ENCODE results near the gene CAVIN1. TPM values are rescaled to one million over a fixed set of nuclear protein-coding genes. Genes with fewer than 3 reads are reported as not detected.

CAVIN1 gene
- total RNA-seq, 2 experiments from 2014 or later = 2.5 to 2.9 TPM

GRCh38 chr17:42411361-42411760 is 11.7 kb downstream of the CAVIN1 start:
- no peaks in the 10 kb centered on the region for H3K9me3 Mint-ChIP-seq
- no peak overlapping the region for H3K27ac Mint-ChIP-seq
- CTCF ChIA-PET = interaction anchor here (0.9 to 13.6 kb wide), 4 partner anchors 9 to 116 kb away, joined by 3 to 234 read pairs (median 4); no protein-coding TSS in a partner anchor
- POLR2A ChIA-PET = no interaction called here
- DNase-seq = no peak
- H3K36me3 Mint-ChIP-seq = no peaks in the 10 kb centered on the region
- H3K4me1 Mint-ChIP-seq (ENCODE audit: low read depth) = peaks cover 19% of the 10 kb centered on the region
- H3K4me3 Mint-ChIP-seq = no peak overlapping the region
- H3K27me3 Mint-ChIP-seq = no peaks in the 10 kb centered on the region
- intact Hi-C loops (cut with micrococcal nuclease) = no loop called here

- no peaks in the 10 kb centered on the region for H3K27me3 Mint-ChIP-seq
- POLR2A ChIA-PET = no interaction called here
- no peaks in the 10 kb centered on the region for H3K9me3 Mint-ChIP-seq
These were observed 12.8 kb downstream of the CAVIN1 start for GRCh38 chr17:42410319-42410685.

GRCh38 chr17:42409523-42410318 is 13.3 kb downstream of the CAVIN1 start:
- Mint-ChIP-seq H3K27ac (peak overlapping the region; percentile 24), H3K9me3 (no peaks in the 10 kb centered on the region), H3K36me3 (no peaks in the 10 kb centered on the region), H3K4me1 (ENCODE audit: low read depth) (peaks cover 17% of the 10 kb centered on the region), H3K27me3 (no peaks in the 10 kb centered on the region), H3K4me3 (no peak overlapping the region)
- POLR2A ChIA-PET = no interaction called here
- CTCF ChIA-PET = interaction anchor here (0.7 to 13.6 kb wide), 7 partner anchors 19 to 188 kb away, joined by 3 to 281 read pairs (median 4); no protein-coding TSS in a partner anchor
- intact Hi-C loops (cut with micrococcal nuclease) = no loop called here
- DNase-seq = no peak

More at GRCh38 chr17:42410319-42410685, 12.8 kb downstream of the CAVIN1 start:
- peaks cover 23% of the 10 kb centered on the region for H3K4me1 Mint-ChIP-seq (ENCODE audit: low read depth)
- no peak overlapping the region for H3K4me3 Mint-ChIP-seq
- H3K27ac Mint-ChIP-seq = peak overlapping the region; percentile 24
- no peaks in the 10 kb centered on the region for H3K36me3 Mint-ChIP-seq
- no peak for DNase-seq
- intact Hi-C loops (cut with micrococcal nuclease) = no loop called here
- CTCF ChIA-PET = interaction anchor here (0.8 to 13.6 kb wide), 5 partner anchors 18 to 188 kb away, joined by 4 to 281 read pairs (median 5); no protein-coding TSS in a partner anchor

GRCh38 chr17:42408061-42408460 is 15.0 kb downstream of the CAVIN1 start:
- Mint-ChIP-seq H3K27me3 (no peaks in the 10 kb centered on the region), H3K4me1 (ENCODE audit: low read depth) (peaks cover 14% of the 10 kb centered on the region), H3K4me3 (no peak overlapping the region), H3K27ac (no peak overlapping the region), H3K36me3 (no peaks in the 10 kb centered on the region), H3K9me3 (no peaks in the 10 kb centered on the region)
- DNase-seq = no peak
- ChIA-PET CTCF (interaction anchor here (0.7 to 13.6 kb wide), 9 partner anchors 13 to 119 kb away, joined by 3 to 281 read pairs (median 22); partner anchors contain the start of gene CAVIN1), POLR2A (interaction anchor here (1.2 kb wide), 1 partner anchor 89 kb away, joined by 4 read pairs; no protein-coding TSS in a partner anchor)
- intact Hi-C loops (cut with micrococcal nuclease) = no loop called here

GRCh38 chr17:42407289-42407836 is 15.7 kb downstream of the CAVIN1 start:
- Mint-ChIP-seq H3K36me3 (no peaks in the 10 kb centered on the region), H3K9me3 (no peaks in the 10 kb centered on the region), H3K27me3 (no peaks in the 10 kb centered on the region), H3K4me3 (no peak overlapping the region), H3K27ac (peak overlapping the region; percentile 26), H3K4me1 (ENCODE audit: low read depth) (peaks cover 16% of the 10 kb centered on the region)
- intact Hi-C loops (cut with micrococcal nuclease) = loop anchor here (1.0 to 2.0 kb wide), 3 partner anchors 8 to 225 kb away; no protein-coding TSS in a partner anchor
- ChIA-PET POLR2A (interaction anchor here (0.6 to 1.2 kb wide), 2 partner anchors 39 to 89 kb away, joined by 3 to 4 read pairs; no protein-coding TSS in a partner anchor), CTCF (interaction anchor here (0.9 to 13.6 kb wide), 20 partner anchors 12 to 226 kb away, joined by 3 to 281 read pairs (median 11); partner anchors contain the start of genes CAVIN1, HCRT and STAT3)
- peak; percentile 68 for DNase-seq

- Mint-ChIP-seq H3K4me1 (ENCODE audit: low read depth) (peaks cover 16% of the 10 kb centered on the region), H3K4me3 (no peak overlapping the region), H3K9me3 (no peaks in the 10 kb centered on the region), H3K27me3 (no peaks in the 10 kb centered on the region), H3K36me3 (no peaks in the 10 kb centered on the region), H3K27ac (no peak overlapping the region)
- intact Hi-C loops (cut with micrococcal nuclease) = loop anchor here (1.0 to 2.0 kb wide), 5 partner anchors 9 to 224 kb away; no protein-coding TSS in a partner anchor
- POLR2A ChIA-PET = interaction anchor here (0.6 to 1.5 kb wide), 4 partner anchors 40 to 117 kb away, joined by 3 to 5 read pairs (median 4); no protein-coding TSS in a partner anchor
- no peak for DNase-seq
- CTCF ChIA-PET = interaction anchor here (0.6 to 13.6 kb wide), 43 partner anchors 8 to 286 kb away, joined by 3 to 281 read pairs (median 4); partner anchors contain the start of genes CAVIN1, HCRT, NAGLU and STAT3
These were observed 16.3 kb downstream of the CAVIN1 start for GRCh38 chr17:42406615-42407288.

- intact Hi-C loops (cut with micrococcal nuclease) = loop anchor here (1.0 to 2.0 kb wide), 4 partner anchors 83 to 223 kb away; no protein-coding TSS in a partner anchor
- ChIA-PET POLR2A (interaction anchor here (0.9 to 1.5 kb wide), 3 partner anchors 94 to 118 kb away, joined by 3 to 5 read pairs (median 5); partner anchors contain the start of gene STAT5A), CTCF (interaction anchor here (0.6 to 13.6 kb wide), 44 partner anchors 9 to 374 kb away, joined by 3 to 281 read pairs (median 4); partner anchors contain the start of genes CAVIN1, HCRT, NAGLU and STAT3)
- no peaks in the 10 kb centered on the region for H3K27me3 Mint-ChIP-seq
- no peaks in the 10 kb centered on the region for H3K36me3 Mint-ChIP-seq
- peak overlapping the region; percentile 12 for H3K4me3 Mint-ChIP-seq
- H3K9me3 Mint-ChIP-seq = no peaks in the 10 kb centered on the region
- peak; percentile 90 for DNase-seq
- H3K4me1 Mint-ChIP-seq (ENCODE audit: low read depth) = peaks cover 16% of the 10 kb centered on the region
- peak overlapping the region; percentile 8 for H3K27ac Mint-ChIP-seq
These were observed 17.0 kb downstream of the CAVIN1 start for GRCh38 chr17:42405963-42406495.

- no peak overlapping the region for H3K27ac Mint-ChIP-seq
- H3K4me3 Mint-ChIP-seq = no peak overlapping the region
- intact Hi-C loops (cut with micrococcal nuclease) = no loop called here
- no peaks in the 10 kb centered on the region for H3K27me3 Mint-ChIP-seq
- DNase-seq = no peak
- peaks cover 22% of the 10 kb centered on the region for H3K4me1 Mint-ChIP-seq (ENCODE audit: low read depth)
- ChIA-PET POLR2A (interaction anchor here (1.5 kb wide), 1 partner anchor 93 kb away, joined by 5 read pairs; no protein-coding TSS in a partner anchor), CTCF (interaction anchor here (0.6 to 13.6 kb wide), 17 partner anchors 9 to 182 kb away, joined by 3 to 281 read pairs (median 8); partner anchors contain the start of gene STAT3)
- H3K9me3 Mint-ChIP-seq = no peaks in the 10 kb centered on the region
- H3K36me3 Mint-ChIP-seq = no peaks in the 10 kb centered on the region
These were observed 18.0 kb downstream of the CAVIN1 start for GRCh38 chr17:42405076-42405475.

GRCh38 chr17:42404326-42405055 is 18.6 kb downstream of the CAVIN1 start:
- no peak for DNase-seq
- CTCF ChIA-PET = interaction anchor here (0.6 to 13.6 kb wide), 14 partner anchors 9 to 220 kb away, joined by 3 to 281 read pairs (median 11); partner anchors contain the start of gene STAT3
- H3K27ac Mint-ChIP-seq = no peak overlapping the region
- POLR2A ChIA-PET = no interaction called here
- no peaks in the 10 kb centered on the region for H3K9me3 Mint-ChIP-seq
- intact Hi-C loops (cut with micrococcal nuclease) = no loop called here
- no peaks in the 10 kb centered on the region for H3K36me3 Mint-ChIP-seq
- H3K27me3 Mint-ChIP-seq = no peaks in the 10 kb centered on the region
- no peak overlapping the region for H3K4me3 Mint-ChIP-seq
- H3K4me1 Mint-ChIP-seq (ENCODE audit: low read depth) = peaks cover 25% of the 10 kb centered on the region

GRCh38 chr17:42403150-42403549 is 19.9 kb downstream of the CAVIN1 start:
- Mint-ChIP-seq H3K27me3 (no peaks in the 10 kb centered on the region), H3K27ac (no peak overlapping the region), H3K36me3 (no peaks in the 10 kb centered on the region), H3K9me3 (no peaks in the 10 kb centered on the region), H3K4me3 (no peak overlapping the region), H3K4me1 (ENCODE audit: low read depth) (peaks cover 25% of the 10 kb centered on the region)
- POLR2A ChIA-PET = interaction anchor here (0.5 to 1.6 kb wide), 5 partner anchors 9 to 206 kb away, joined by 3 to 11 read pairs (median 4); partner anchors contain the start of gene STAT3
- intact Hi-C loops (cut with micrococcal nuclease) = loop anchor here (1.0 kb wide), 1 partner anchor 81 kb away; no protein-coding TSS in a partner anchor
- CTCF ChIA-PET = interaction anchor here (0.6 to 13.6 kb wide), 36 partner anchors 8 to 380 kb away, joined by 3 to 281 read pairs (median 5); partner anchors contain the start of genes CAVIN1, KCNH4, NAGLU and STAT3
- peak; percentile 77 for DNase-seq

Measured in activated CD4-positive, alpha-beta memory T cell treated with anti-CD3 and anti-CD28 coated beads for 36 hours (primary cell).